ENCODE data around the gene OMD. TPM values are rescaled to one million over a fixed set of nuclear protein-coding genes. Genes with fewer than 3 reads are reported as not detected.
A peak's percentile ranks its signal among the peaks of the same experiment; 100 is the strongest.

OMD gene
- total RNA-seq, 6 experiments from 2014 or later = not detected

DNA sequence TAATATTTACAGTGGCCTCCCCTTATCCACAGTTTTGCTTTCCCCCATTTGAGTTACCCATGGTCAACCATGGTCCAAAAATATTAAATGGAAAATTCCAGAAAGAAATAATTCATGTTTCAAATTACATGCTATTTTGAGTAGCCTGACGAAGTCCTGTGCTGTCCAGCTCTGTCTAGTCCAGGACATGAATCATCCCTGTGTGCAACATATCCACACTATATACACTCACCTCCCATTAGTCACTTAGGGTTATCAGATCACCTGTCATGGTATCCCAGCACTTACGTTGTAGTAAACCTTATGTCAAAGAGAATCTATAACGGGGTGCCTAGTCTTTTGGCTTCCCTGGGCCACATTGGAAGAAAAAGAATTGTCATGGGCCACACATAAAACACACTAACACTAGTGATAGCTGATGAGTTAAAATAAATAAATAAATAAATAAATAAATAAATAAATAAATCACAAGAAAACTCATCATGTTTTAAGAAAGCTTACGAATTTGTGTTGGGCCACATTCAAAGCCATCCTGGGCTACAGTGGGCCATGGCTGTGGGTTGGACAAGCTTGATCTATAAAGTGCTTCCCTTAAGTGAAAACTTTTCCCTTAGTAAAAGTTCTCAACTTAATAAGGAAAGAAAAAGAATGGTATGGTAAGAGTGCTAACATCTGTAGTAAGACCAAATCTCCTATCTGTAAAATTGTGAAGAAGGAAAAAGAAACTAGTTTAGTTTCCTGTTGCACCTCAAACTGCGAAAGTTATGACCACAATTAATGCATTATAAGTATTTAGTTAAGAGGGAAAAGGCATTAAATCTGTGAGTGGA, 15.9 kb upstream of the OMD start:
- Mint-ChIP-seq H3K36me3 (ENCODE audit: low read depth) (no peaks in the 10 kb centered on the region), H3K27me3 (ENCODE audit: insufficient read depth) (no peaks in the 10 kb centered on the region), H3K4me1 (ENCODE audit: low read depth) (peaks cover 13% of the 10 kb centered on the region), H3K4me3 (no peak overlapping the region), H3K27ac (peak overlapping the region; percentile 74), H3K9me3 (no peaks in the 10 kb centered on the region)
- TF ChIP-seq, protein P1, sequence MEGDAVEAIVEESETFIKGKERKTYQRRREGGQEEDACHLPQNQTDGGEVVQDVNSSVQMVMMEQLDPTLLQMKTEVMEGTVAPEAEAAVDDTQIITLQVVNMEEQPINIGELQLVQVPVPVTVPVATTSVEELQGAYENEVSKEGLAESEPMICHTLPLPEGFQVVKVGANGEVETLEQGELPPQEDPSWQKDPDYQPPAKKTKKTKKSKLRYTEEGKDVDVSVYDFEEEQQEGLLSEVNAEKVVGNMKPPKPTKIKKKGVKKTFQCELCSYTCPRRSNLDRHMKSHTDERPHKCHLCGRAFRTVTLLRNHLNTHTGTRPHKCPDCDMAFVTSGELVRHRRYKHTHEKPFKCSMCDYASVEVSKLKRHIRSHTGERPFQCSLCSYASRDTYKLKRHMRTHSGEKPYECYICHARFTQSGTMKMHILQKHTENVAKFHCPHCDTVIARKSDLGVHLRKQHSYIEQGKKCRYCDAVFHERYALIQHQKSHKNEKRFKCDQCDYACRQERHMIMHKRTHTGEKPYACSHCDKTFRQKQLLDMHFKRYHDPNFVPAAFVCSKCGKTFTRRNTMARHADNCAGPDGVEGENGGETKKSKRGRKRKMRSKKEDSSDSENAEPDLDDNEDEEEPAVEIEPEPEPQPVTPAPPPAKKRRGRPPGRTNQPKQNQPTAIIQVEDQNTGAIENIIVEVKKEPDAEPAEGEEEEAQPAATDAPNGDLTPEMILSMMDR (IDR thresholded peaks at IDR 0.05) = no peak
- peak; percentile 85 for DNase-seq

DNA sequence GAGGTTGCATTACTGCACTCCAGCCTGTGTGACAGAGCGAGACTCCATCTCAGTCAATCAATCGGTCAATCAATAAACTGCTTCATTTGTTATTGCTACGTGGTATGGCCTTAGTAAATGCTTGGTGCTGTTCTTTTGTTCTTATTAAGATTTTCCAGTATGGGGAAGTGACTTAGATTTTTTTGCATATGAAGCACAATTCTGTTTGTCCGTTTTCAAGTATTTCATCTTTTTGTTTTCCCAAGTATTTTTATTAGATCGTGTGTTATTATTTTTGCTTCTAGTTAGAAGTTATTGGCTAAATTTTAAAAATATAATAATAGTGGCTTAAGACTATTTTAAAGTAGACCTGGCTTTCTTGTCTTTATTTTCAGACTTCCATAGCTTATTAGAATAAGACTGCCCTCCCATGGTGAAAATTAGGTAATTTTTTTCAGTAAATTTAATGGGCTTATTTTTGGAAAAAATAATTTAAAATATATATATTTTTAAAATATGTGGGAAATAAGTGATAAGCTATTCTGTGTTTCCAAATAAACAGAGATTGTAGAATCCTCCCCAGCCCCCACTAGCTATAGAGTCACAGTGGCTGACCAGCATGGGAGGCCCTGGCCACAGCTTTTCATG, 14.7 kb upstream of the OMD start:
- no peak overlapping the region for H3K27ac Mint-ChIP-seq
- H3K27me3 Mint-ChIP-seq (ENCODE audit: insufficient read depth) = no peaks in the 10 kb centered on the region
- H3K4me3 Mint-ChIP-seq = no peak overlapping the region
- no peaks in the 10 kb centered on the region for H3K36me3 Mint-ChIP-seq (ENCODE audit: low read depth)
- TF ChIP-seq, protein P1 (IDR thresholded peaks at IDR 0.05) = peak; percentile 76
- DNase-seq = peak; percentile 6
- H3K4me1 Mint-ChIP-seq (ENCODE audit: low read depth) = peaks cover 13% of the 10 kb centered on the region
- H3K9me3 Mint-ChIP-seq = no peaks in the 10 kb centered on the region

DNA sequence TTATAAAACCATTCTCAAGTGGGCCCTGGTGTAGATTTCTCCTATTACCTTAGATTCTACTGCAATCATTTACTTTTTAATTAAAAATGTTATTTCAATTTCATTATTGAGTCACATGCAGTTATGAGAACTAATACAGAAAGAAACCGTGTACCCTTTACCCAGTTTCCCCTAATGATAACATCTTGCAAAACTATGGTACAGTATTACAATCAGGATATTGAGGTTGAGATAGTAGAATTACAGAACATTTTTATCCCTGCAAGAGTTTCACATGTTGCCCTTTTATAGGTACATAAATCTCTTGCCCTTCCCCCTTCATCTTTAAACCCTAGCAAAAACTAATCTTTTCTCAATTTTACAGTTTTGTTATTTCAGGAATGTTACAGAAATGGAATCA, 11.0 kb upstream of the OMD start:
- no peaks in the 10 kb centered on the region for H3K9me3 Mint-ChIP-seq
- no peak for DNase-seq
- no peaks in the 10 kb centered on the region for H3K27me3 Mint-ChIP-seq (ENCODE audit: insufficient read depth)
- peaks cover 10% of the 10 kb centered on the region for H3K4me1 Mint-ChIP-seq (ENCODE audit: low read depth)
- no peak overlapping the region for H3K4me3 Mint-ChIP-seq
- TF ChIP-seq, protein P1 (IDR thresholded peaks at IDR 0.05) = no peak
- no peaks in the 10 kb centered on the region; the same call in 1 of the 2 replicates for H3K36me3 Mint-ChIP-seq (ENCODE audit: low read depth)
- no peak overlapping the region for H3K27ac Mint-ChIP-seq

DNA sequence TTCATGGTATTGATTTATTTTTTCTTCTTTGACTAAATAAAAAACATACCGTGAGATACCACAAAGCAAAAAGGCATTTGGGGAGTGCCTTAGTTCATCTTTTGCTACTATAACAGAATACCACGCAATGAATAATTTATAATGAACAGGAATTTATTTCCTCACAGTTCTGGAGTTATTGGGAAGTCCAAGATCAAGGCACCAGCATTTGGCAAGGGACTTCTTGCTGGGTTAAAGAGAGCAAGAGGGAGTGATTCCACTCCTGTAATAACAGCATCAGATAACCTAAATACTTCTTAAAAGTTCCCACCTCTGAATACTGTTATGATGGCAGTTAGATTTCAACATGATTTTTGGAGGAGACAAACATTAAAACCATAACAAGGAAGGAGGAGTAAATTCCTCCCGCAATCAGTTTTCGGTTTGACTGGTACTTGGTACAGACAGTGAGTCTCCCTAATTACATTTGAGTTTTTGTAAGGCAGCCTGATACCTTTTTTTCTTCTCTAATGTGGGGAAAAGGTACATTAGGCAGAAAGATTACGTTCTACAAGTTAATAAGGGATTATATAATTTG, 8.8 kb upstream of the OMD start:
- TF ChIP-seq, protein P1 (IDR thresholded peaks at IDR 0.05) = no peak
- DNase-seq = no peak

DNA sequence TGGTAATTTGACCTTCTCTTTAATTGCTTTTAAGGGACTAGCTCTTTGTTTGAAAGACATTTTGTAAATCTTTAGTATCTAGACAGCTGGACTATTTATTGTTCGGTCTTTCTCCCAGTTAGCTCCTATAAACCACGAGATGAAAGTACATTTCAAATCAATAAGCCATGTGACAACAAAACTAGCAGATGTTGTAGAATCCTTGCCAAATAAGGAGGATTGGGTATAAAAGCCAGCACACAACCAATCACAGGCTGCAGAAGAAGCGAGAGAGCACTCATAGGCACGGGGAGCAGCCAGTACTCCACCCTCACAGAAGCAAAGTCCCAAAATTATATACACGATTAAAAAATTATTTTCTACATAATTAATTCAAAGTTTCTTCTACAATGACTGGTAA, 8.1 kb upstream of the OMD start:
- Mint-ChIP-seq H3K4me3 (no peak overlapping the region), H3K27ac (no peak overlapping the region), H3K9me3 (no peaks in the 10 kb centered on the region), H3K36me3 (ENCODE audit: low read depth) (no peaks in the 10 kb centered on the region; the same call in 1 of the 2 replicates), H3K4me1 (ENCODE audit: low read depth) (no peaks in the 10 kb centered on the region), H3K27me3 (ENCODE audit: insufficient read depth) (no peaks in the 10 kb centered on the region; the same call in 1 of the 2 replicates)
- no peak for DNase-seq
- TF ChIP-seq, protein P1 (IDR thresholded peaks at IDR 0.05) = no peak

More for the DNA sequence above, 8.8 kb upstream of the OMD start:
- Mint-ChIP-seq H3K36me3 (ENCODE audit: low read depth) (no peaks in the 10 kb centered on the region; the same call in 1 of the 2 replicates), H3K4me3 (no peak overlapping the region), H3K9me3 (no peaks in the 10 kb centered on the region), H3K27me3 (ENCODE audit: insufficient read depth) (no peaks in the 10 kb centered on the region; the same call in 1 of the 2 replicates), H3K27ac (no peak overlapping the region), H3K4me1 (ENCODE audit: low read depth) (no peaks in the 10 kb centered on the region)

Data from HFFc6 (cell line).